GM18861 (cell line): ENCODE data around the gene ESRRA.

Source experiments
- ATAC-seq: cut with Tn5 transposase; IDR thresholded peaks from one replicate; pipeline ENCODE4 v1.9.1; 2021; ENCODE audit not compliant: unreplicated experiment

The ESRRA gene

DNA sequence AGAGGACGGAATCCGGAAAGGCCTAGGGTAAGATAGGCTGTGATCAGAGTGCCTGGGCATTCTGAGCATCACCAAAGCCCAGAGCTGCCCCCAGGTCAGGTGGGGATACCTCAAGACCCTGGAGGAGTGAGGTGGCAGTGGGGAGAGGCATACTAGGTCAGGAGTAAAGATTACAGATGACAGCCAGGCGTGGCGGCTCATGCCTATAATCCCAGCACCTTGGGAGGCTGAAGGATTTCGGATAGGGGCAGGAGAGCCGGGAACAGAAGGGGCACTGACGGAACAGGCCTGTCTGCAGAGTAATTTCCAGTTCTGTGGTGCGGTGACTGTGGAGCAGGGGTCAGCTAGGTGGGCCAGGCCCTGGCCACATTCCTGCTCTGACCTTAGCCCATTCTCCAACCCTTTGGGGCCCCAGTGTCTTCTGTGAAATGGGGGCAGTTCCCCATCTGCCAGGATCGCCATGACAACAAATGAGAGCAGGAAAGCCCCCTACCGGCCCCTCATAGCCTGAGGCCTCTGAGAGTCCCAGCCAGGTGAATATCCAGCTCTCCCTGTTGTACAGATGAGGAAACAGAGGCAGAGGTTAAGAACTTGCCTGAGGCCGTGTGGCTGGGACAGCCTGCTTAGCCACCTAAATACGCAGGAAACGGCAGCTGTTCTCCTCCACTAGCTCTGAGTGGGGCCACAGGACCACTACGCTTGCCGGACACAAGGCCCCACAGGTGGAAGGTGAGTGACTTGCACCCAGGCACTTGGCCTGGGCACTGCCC is 30.1 kb upstream of the ESRRA start:
- no peak for ATAC-seq

- no peak for ATAC-seq
Measured at GRCh38 chr11:64275841-64276240, 29.5 kb upstream of the ESRRA start.

DNA sequence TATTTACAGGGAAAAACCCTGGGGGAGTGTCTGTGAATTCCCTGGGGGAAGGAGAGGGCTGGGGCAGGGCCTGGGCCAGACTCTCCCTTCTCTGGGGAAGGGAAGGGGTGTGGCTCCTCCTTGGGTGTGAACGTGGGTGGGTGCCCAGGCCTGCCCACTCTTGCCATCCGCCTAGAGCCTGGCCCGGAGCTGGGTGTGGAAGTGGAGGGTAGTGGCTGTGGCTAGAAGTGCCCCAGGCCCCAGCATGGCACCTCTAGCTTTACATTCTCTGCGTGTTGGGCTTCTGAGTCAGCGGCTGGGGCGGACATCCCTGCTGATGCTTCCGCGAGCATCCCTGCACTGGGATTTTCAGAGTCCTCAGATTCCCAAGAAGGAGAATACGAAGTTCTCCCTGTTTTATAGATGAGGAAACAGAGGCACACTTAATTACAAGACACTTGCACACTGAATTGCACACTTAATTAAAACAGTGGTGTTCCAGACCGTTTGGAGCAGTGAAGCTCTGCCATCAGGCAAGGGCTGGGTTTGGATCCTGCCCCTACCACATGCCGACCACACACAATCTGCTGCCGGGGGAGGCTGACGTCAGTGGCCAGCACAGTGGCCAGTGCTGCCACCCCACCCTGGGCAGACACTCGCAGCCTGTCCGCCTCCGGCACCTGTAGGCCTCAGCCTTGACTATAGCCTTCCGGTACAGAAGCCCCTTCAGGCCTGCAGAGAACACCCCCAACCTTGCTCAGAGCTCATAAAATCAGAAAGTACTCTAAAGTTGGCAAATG is 28.5 kb upstream of the ESRRA start:
- ATAC-seq, result no peak

DNA sequence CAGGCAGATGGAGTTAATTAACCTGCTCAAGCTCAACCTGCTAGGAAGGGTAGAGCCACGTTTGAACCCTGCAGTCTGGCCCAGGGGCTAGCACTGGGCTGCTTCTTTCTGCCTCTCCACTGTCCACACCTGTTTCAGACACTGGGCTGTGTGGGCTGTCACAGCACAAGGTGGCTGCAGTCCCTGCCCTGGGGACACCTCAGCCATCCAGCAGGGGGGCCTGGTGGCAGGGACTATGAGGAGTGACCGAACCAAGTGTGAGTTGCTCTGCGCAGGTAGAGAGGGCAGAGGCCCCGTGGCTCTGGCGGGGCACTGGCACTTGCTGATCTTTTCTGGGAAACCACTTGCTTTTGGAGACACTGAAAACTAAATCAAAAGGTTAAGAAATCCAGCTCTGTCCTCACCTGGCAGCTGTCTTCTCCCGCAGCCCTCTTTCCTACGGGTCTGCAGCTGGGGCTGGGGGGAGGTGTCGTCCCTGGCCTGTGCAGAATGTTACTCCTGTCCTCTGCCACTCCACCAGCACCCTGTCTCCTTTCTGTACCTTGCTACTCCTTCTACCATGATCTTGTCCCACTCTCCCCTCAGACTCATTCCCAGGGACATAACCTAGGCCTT is 26.6 kb upstream of the ESRRA start:
- no peak for ATAC-seq

- ATAC-seq, result no peak
Measured at GRCh38 chr11:64281957-64282770, 23.2 kb upstream of the ESRRA start.

DNA sequence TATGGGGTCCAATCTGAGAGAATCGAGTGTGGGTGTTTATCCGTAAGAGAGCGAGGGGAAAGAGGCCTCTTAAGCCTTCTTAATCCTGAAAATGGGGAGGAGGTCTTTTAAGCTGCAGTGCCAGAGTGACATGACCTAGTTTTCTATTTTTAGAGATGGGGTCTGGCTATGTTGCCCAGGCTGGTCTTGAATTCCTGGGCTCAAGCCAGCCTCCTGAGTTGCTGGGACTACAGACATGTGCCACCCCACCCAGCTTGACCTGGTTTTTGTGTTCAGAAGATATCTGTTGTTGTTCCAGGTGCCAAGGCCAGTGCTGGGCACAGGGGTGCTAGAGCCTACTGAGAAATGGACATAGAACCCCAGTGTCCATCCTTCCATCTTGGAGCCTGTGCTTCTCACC is 22.2 kb upstream of the ESRRA start:
- ATAC-seq, result no peak

GRCh38 chr11:64284048-64284961 is 21.0 kb upstream of the ESRRA start, which contains the start of gene BAD:
BAD (minus strand) TSS chr11:64284665; CDS start chr11:64284368, 297 bp downstream.
- peak; percentile 59 for ATAC-seq

- ATAC-seq, result peak; percentile 51
Measured at GRCh38 chr11:64284962-64285884, 20.1 kb upstream of the ESRRA start, which contains the start of gene GPR137. GPR137 (plus strand) TSS chr11:64285848; CDS start chr11:64286525, 677 bp downstream.

DNA sequence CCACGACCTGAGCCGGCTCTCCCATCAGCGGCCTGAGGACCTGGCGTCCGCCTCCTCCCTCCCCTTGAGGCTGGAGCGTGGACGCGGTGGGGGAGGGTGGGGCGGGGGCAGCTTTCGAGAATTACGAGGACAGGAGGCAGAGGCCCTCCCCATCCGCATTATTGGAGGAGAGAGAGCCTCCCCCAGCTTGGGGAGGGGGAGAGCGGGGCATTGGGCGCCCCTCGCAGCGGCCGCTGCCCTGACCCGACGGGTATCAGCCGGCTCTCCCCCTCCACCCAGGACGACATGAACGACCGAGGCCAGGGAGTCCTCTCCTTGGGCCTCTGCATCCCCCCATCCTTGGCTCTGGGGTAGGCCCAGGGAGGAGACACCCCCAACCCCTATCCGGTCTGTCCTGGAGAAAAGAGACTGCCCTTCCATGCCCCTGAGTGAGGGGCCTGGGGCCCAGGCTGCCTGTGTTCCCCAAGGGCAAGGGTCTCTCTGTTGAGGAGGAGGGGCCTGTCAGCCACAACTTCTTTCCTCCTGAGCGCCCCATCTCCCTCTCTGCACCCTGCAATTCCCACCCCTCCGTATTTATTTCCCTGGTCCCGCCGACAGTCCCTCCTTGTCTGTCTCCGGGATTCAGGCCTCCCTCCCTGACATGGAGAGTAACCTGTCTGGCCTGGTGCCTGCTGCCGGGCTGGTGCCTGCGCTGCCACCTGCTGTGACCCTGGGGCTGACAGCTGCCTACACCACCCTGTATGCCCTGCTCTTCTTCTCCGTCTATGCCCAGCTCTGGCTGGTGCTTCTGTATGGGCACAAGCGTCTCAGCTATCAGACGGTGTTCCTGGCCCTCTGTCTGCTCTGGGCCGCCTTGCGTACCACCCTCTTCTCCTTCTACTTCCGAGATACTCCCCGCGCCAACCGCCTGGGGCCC is 19.2 kb upstream of the ESRRA start:
- no peak for ATAC-seq

- no peak for ATAC-seq
Measured at GRCh38 chr11:64286801-64287159, 18.5 kb upstream of the ESRRA start.

DNA sequence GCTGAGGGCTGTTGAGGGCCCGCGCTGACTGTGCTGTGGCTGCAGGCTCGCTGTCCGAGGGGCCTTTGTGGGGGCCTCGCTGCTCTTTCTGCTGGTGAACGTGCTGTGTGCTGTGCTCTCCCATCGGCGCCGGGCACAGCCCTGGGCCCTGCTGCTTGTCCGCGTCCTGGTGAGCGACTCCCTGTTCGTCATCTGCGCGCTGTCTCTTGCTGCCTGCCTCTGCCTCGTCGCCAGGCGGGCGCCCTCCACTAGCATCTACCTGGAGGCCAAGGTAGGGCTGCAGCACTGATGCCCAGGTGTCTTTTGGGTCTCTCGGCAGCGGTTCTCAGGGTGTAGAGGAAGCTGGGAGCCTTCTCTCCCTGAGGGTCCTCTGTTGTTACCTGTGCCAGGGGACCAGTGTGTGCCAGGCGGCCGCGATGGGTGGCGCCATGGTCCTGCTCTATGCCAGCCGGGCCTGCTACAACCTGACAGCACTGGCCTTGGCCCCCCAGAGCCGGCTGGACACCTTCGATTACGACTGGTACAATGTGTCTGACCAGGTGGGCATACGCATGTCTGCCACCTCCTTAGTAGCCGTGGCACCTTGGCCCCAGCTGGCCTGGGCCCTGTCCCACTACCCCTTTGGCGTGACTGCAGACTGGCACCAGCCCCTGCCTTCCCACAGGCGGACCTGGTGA is 17.5 kb upstream of the ESRRA start:
- ATAC-seq, result no peak

DNA sequence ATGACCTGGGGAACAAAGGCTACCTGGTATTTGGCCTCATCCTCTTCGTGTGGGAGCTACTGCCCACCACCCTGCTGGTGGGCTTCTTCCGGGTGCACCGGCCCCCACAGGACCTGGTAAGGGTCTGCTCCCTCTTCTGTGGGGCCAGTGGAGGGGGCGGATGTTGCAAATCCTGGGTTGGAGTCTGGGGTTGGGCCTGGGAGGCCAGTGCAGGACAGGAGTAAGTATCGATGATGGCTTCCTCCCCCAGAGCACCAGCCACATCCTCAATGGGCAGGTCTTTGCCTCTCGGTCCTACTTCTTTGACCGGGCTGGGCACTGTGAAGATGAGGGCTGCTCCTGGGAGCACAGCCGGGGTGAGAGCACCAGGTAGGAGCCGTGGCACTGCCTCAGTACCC is 17.0 kb upstream of the ESRRA start:
- no peak for ATAC-seq

GRCh38 chr11:64289002-64289564 is 16.2 kb upstream of the ESRRA start:
- no peak for ATAC-seq

GRCh38 chr11:64290352-64291261 is 14.7 kb upstream of the ESRRA start:
- ATAC-seq, result no peak

DNA sequence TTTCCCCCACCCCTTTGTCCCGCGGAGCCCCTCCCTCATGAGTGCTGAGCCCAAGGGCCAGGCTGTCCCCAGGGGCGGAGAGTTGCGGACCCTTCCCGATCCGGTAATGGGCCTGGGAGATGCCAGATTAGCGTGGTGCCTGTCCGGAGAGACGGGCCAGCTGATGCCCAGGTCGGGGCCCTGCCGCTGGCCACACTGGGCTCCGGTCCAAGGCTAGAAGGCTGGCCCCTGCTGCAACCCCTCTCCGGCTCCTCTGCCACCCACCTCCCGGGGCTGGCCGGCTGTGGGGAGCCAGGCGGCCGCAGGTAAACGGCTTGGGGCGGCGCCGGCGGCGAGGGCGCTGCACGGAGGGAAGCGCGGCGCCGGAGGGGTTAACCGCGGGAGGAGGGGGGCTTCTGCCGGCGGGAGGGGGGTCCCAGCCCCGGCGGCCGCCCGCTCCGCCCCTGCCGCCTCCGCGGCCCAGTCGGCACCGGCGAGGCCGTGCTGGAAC is 14.0 kb upstream of the ESRRA start, which contains the start of gene KCNK4:
Gene KCNK4 (plus strand): TSS at position 41 of the 490 bp plus-strand sequence. CDS start 1,717 bp downstream, outside the sequence.
- ATAC-seq, result no peak
